ENCODE results near the gene KRT3.

DNA sequence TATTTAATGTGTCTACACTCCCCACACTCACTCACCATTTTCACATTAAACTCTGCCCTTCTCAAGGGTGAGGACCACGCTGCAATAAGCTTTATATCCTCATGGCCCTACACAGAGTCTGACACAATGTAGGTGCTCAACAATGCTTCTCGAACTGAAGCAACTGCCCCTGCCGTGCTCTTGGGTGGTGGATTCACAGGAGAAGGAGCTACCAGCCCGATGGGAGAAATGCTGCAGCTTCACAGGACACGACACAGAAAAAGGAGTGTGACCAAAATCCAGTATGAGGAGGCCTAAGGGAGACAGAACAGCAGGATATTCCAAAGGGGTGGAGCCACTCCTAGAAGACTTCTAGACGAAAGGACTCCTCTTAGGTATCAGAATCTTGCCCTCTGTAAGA lies 6.5 kb upstream of the KRT3 start:
- TF ChIP-seq, protein P1, sequence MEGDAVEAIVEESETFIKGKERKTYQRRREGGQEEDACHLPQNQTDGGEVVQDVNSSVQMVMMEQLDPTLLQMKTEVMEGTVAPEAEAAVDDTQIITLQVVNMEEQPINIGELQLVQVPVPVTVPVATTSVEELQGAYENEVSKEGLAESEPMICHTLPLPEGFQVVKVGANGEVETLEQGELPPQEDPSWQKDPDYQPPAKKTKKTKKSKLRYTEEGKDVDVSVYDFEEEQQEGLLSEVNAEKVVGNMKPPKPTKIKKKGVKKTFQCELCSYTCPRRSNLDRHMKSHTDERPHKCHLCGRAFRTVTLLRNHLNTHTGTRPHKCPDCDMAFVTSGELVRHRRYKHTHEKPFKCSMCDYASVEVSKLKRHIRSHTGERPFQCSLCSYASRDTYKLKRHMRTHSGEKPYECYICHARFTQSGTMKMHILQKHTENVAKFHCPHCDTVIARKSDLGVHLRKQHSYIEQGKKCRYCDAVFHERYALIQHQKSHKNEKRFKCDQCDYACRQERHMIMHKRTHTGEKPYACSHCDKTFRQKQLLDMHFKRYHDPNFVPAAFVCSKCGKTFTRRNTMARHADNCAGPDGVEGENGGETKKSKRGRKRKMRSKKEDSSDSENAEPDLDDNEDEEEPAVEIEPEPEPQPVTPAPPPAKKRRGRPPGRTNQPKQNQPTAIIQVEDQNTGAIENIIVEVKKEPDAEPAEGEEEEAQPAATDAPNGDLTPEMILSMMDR (IDR thresholded peaks at IDR 0.05; ENCODE audit: low read length) = no peak
- TF ChIP-seq EZH2phosphoT487 (IDR thresholded peaks at IDR 0.05; ENCODE audit: low read length) = no peak

Data from MM.1S (cell line).